Measurements from ENCODE around the gene CCDC32. TPM values are rescaled to one million over a fixed set of nuclear protein-coding genes. Genes with fewer than 3 reads are reported as not detected.

CCDC32 gene
- total and polyA plus RNA-seq, 2 donors (not counting 1 experiment from before 2014, with no cell fraction given) = 14.5 to 20.7 TPM

DNA sequence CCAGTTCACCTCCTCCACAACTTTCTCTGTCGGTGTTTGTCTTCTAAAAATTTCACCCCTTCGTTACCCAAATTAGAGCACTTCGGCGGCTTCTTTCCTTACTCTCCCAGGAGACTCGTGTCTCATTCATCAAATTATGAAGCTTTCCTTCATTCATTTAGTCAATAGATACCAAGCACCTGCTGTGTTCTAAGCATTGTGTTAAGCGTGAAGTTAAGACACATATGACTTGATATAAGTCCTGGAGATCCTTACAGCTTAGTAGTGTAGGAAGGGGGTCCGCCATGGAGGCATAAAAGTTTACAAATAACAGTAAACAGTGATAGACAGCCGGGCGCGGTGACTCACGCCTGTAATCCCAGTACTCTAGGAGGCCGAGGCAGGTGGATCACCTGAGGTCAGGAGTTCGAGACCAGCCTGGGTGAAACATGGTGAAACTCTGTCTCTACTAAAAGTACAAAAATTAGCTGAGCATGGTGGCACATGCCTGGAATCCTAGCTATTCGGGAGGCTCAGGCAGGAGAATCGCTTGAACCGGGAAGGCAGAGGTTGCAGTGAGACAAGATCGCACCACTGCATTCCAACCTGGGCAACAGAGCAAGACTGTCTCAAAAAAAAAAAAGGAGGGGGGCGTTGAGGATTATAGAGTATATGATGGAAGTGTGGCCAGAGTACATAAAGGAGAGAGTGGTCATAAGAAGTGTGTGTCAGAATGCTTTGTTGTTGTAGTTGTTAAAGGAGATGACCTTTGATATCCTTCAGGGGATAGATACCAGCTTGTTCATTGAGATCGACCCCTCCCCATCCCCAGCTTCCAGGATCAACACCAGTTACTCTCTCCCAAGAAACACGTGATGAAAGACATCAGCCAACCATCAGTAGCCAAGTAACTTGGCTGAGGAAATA is 744 bp upstream of the CCDC32 start:
- H3K27ac ChIP-seq (ENCODE audit: insufficient read depth, low read length) = no peak overlapping the region
- peak overlapping the region; percentile 2 to 99 (median 50) for H3K4me3 ChIP-seq (replicated peaks in 1 of 4; ENCODE audit: control extremely low read depth in 1 of 4, insufficient read depth in 1 of 4, low read depth in 3 of 4, low read length in 4 of 4)
- no peak overlapping the region for H3K9ac ChIP-seq (ENCODE audit: insufficient read depth, low read length)
- peak overlapping the region; percentile 18 for H3K4me2 ChIP-seq (ENCODE audit: extremely low read depth, insufficient read depth, low read length)
- peak overlapping the region; percentile 41 for H2AFZ ChIP-seq (ENCODE audit: low read length)
- no peaks in the 10 kb centered on the region for H3K27me3 ChIP-seq (ENCODE audit: control insufficient read depth, insufficient read depth, low read length)
- peaks cover 5% of the 10 kb centered on the region for H3K4me1 ChIP-seq (ENCODE audit: control insufficient read depth, extremely low read depth, insufficient read depth, low read length)
- no peaks in the 10 kb centered on the region for H4K20me1 ChIP-seq (ENCODE audit: control insufficient read depth, extremely low read depth, insufficient read depth, low read length)
- H3K79me2 ChIP-seq (ENCODE audit: control insufficient read depth, insufficient read depth, low read length) = peaks cover 18% of the 10 kb centered on the region
- TF ChIP-seq EZH2 (IDR thresholded peaks at IDR 0.05; ENCODE audit: low read length, missing control alignments) = no peak
- TF ChIP-seq, protein P1, sequence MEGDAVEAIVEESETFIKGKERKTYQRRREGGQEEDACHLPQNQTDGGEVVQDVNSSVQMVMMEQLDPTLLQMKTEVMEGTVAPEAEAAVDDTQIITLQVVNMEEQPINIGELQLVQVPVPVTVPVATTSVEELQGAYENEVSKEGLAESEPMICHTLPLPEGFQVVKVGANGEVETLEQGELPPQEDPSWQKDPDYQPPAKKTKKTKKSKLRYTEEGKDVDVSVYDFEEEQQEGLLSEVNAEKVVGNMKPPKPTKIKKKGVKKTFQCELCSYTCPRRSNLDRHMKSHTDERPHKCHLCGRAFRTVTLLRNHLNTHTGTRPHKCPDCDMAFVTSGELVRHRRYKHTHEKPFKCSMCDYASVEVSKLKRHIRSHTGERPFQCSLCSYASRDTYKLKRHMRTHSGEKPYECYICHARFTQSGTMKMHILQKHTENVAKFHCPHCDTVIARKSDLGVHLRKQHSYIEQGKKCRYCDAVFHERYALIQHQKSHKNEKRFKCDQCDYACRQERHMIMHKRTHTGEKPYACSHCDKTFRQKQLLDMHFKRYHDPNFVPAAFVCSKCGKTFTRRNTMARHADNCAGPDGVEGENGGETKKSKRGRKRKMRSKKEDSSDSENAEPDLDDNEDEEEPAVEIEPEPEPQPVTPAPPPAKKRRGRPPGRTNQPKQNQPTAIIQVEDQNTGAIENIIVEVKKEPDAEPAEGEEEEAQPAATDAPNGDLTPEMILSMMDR (conservative IDR thresholded peaks at IDR 0.05 in 1 of 2, IDR thresholded peaks at IDR 0.05 in 1 of 2; ENCODE audit: low read depth in 1 of 2, low read length in 2 of 2) = no peak
- DNase-seq (ENCODE audit: low read depth in 2 of 2) = no peak
- no peaks in the 10 kb centered on the region for H3K36me3 ChIP-seq (ENCODE audit: control insufficient read depth, insufficient read depth, low read length)
- H3K9me3 ChIP-seq (ENCODE audit: control insufficient read depth, insufficient read depth, low read depth, low read length) = no peaks in the 10 kb centered on the region

- Histone ChIP-seq H3K4me3 (replicated peaks in 1 of 4; ENCODE audit: control extremely low read depth in 1 of 4, insufficient read depth in 1 of 4, low read depth in 3 of 4, low read length in 4 of 4) (peak overlapping the region in 1 of 4 experiments; percentile 99), H3K9me3 (ENCODE audit: control insufficient read depth, insufficient read depth, low read depth, low read length) (no peaks in the 10 kb centered on the region), H3K27me3 (ENCODE audit: control insufficient read depth, insufficient read depth, low read length) (no peaks in the 10 kb centered on the region), H4K20me1 (ENCODE audit: control insufficient read depth, extremely low read depth, insufficient read depth, low read length) (no peaks in the 10 kb centered on the region), H3K9ac (ENCODE audit: insufficient read depth, low read length) (no peak overlapping the region), H3K4me2 (ENCODE audit: extremely low read depth, insufficient read depth, low read length) (no peak overlapping the region), H3K4me1 (ENCODE audit: control insufficient read depth, extremely low read depth, insufficient read depth, low read length) (no peaks in the 10 kb centered on the region), H3K36me3 (ENCODE audit: control insufficient read depth, insufficient read depth, low read length) (no peaks in the 10 kb centered on the region), H2AFZ (ENCODE audit: low read length) (no peak overlapping the region), H3K27ac (ENCODE audit: insufficient read depth, low read length) (no peak overlapping the region), H3K79me2 (ENCODE audit: control insufficient read depth, insufficient read depth, low read length) (peaks cover 4% of the 10 kb centered on the region)
- TF ChIP-seq, protein P1 (conservative IDR thresholded peaks at IDR 0.05 in 1 of 2, IDR thresholded peaks at IDR 0.05 in 1 of 2; ENCODE audit: low read depth in 1 of 2, low read length in 2 of 2) = no peak
- TF ChIP-seq EZH2 (IDR thresholded peaks at IDR 0.05; ENCODE audit: low read length, missing control alignments) = no peak
- no peak for DNase-seq (ENCODE audit: low read depth in 2 of 2)
Measured at GRCh38 chr15:40563426-40563825, 1.4 kb downstream of the CCDC32 start.

GRCh38 chr15:40562691-40563090 is 2.2 kb downstream of the CCDC32 start:
- H3K79me2 ChIP-seq (ENCODE audit: control insufficient read depth, insufficient read depth, low read length) = peaks cover 4% of the 10 kb centered on the region
- no peaks in the 10 kb centered on the region for H3K27me3 ChIP-seq (ENCODE audit: control insufficient read depth, insufficient read depth, low read length)
- no peaks in the 10 kb centered on the region for H3K36me3 ChIP-seq (ENCODE audit: control insufficient read depth, insufficient read depth, low read length)
- peak in 1 of 2 donors; percentile 25 for DNase-seq (ENCODE audit: low read depth in 2 of 2)
- H3K9ac ChIP-seq (ENCODE audit: insufficient read depth, low read length) = no peak overlapping the region
- TF ChIP-seq, protein P1 (conservative IDR thresholded peaks at IDR 0.05 in 1 of 2, IDR thresholded peaks at IDR 0.05 in 1 of 2; ENCODE audit: low read depth in 1 of 2, low read length in 2 of 2) = no peak
- TF ChIP-seq EZH2 (IDR thresholded peaks at IDR 0.05; ENCODE audit: low read length, missing control alignments) = no peak
- no peaks in the 10 kb centered on the region for H4K20me1 ChIP-seq (ENCODE audit: control insufficient read depth, extremely low read depth, insufficient read depth, low read length)
- H3K4me1 ChIP-seq (ENCODE audit: control insufficient read depth, extremely low read depth, insufficient read depth, low read length) = no peaks in the 10 kb centered on the region
- H3K4me2 ChIP-seq (ENCODE audit: extremely low read depth, insufficient read depth, low read length) = no peak overlapping the region
- H2AFZ ChIP-seq (ENCODE audit: low read length) = no peak overlapping the region
- no peaks in the 10 kb centered on the region for H3K9me3 ChIP-seq (ENCODE audit: control insufficient read depth, insufficient read depth, low read depth, low read length)
- no peak overlapping the region for H3K4me3 ChIP-seq (replicated peaks in 1 of 4; ENCODE audit: control extremely low read depth in 1 of 4, insufficient read depth in 1 of 4, low read depth in 3 of 4, low read length in 4 of 4)
- H3K27ac ChIP-seq (ENCODE audit: insufficient read depth, low read length) = no peak overlapping the region
